ENCODE data around the gene CEP170B. TPM values are rescaled to one million over a fixed set of nuclear protein-coding genes. Genes with fewer than 3 reads are reported as not detected.
"Not testable (repeated sequence)": the region's sequence is repeated elsewhere in the genome, so short reads cannot be mapped to it uniquely, and the experiment has no call there.

The CEP170B gene
- total RNA-seq, 1 donor from 2014 or later, result 14.4 TPM

- TF ChIP-seq CTCF (conservative IDR thresholded peaks at IDR 0.05), result no peak
- H3K4me1 Mint-ChIP-seq, result peaks cover 4% of the 10 kb centered on the region
- no peak overlapping the region for H3K4me3 Mint-ChIP-seq
- H3K9me3 Mint-ChIP-seq, result no peaks in the 10 kb centered on the region
- H3K27me3 Mint-ChIP-seq (ENCODE audit: low read depth), result peaks cover 85% of the 10 kb centered on the region
- no peaks in the 10 kb centered on the region for H3K36me3 Mint-ChIP-seq (ENCODE audit: low read depth)
- H3K27ac Mint-ChIP-seq (ENCODE audit: unreplicated experiment), result no peak overlapping the region
- no peak for DNase-seq (ENCODE audit: low read depth, low spot score)
Observed at GRCh38 chr14:104845834-104846441, 19.1 kb upstream of the CEP170B start.

GRCh38 chr14:104852280-104852663 is 12.8 kb upstream of the CEP170B start:
- Mint-ChIP-seq H3K4me3 (no peak overlapping the region), H3K27me3 (ENCODE audit: low read depth) (peaks cover 54% of the 10 kb centered on the region)
- TF ChIP-seq CTCF (conservative IDR thresholded peaks at IDR 0.05), result no peak

GRCh38 chr14:104855532-104856090 is 9.5 kb upstream of the CEP170B start:
- Mint-ChIP-seq H3K27ac (ENCODE audit: unreplicated experiment) (no peak overlapping the region), H3K36me3 (ENCODE audit: low read depth) (no peaks in the 10 kb centered on the region), H3K9me3 (no peaks in the 10 kb centered on the region), H3K4me1 (peaks cover 9% of the 10 kb centered on the region), H3K4me3 (no peak overlapping the region), H3K27me3 (ENCODE audit: low read depth) (peaks cover 34% of the 10 kb centered on the region)
- TF ChIP-seq CTCF (conservative IDR thresholded peaks at IDR 0.05), result no peak
- DNase-seq (ENCODE audit: low read depth, low spot score), result no peak

More at GRCh38 chr14:104852280-104852663, 12.8 kb upstream of the CEP170B start:
- Mint-ChIP-seq H3K9me3 (no peaks in the 10 kb centered on the region), H3K27ac (ENCODE audit: unreplicated experiment) (peak overlapping the region; percentile 45), H3K36me3 (ENCODE audit: low read depth) (no peaks in the 10 kb centered on the region), H3K4me1 (peaks cover 4% of the 10 kb centered on the region)
- DNase-seq (ENCODE audit: low read depth, low spot score), result no peak

GRCh38 chr14:104856157-104856868 is 8.8 kb upstream of the CEP170B start:
- Mint-ChIP-seq H3K36me3 (ENCODE audit: low read depth) (no peaks in the 10 kb centered on the region), H3K4me3 (no peak overlapping the region), H3K9me3 (no peaks in the 10 kb centered on the region), H3K27me3 (ENCODE audit: low read depth) (peaks cover 28% of the 10 kb centered on the region), H3K4me1 (peaks cover 9% of the 10 kb centered on the region), H3K27ac (ENCODE audit: unreplicated experiment) (no peak overlapping the region)
- TF ChIP-seq CTCF (conservative IDR thresholded peaks at IDR 0.05), result no peak
- no peak for DNase-seq (ENCODE audit: low read depth, low spot score)

- Mint-ChIP-seq H3K27me3 (ENCODE audit: low read depth) (peaks cover 20% of the 10 kb centered on the region), H3K27ac (ENCODE audit: unreplicated experiment) (peak overlapping the region; percentile 98), H3K4me3 (peak overlapping the region; percentile 4), H3K9me3 (no peaks in the 10 kb centered on the region), H3K36me3 (ENCODE audit: low read depth) (no peaks in the 10 kb centered on the region), H3K4me1 (peaks cover 9% of the 10 kb centered on the region)
- TF ChIP-seq CTCF (conservative IDR thresholded peaks at IDR 0.05), result no peak
- peak; percentile 39 for DNase-seq (ENCODE audit: low read depth, low spot score)
Observed at GRCh38 chr14:104856869-104857860, 7.9 kb upstream of the CEP170B start.

GRCh38 chr14:104857931-104858330 is 7.1 kb upstream of the CEP170B start:
- H3K27ac Mint-ChIP-seq (ENCODE audit: unreplicated experiment), result not testable (repeated sequence)
- peaks cover 14% of the 10 kb centered on the region for H3K27me3 Mint-ChIP-seq (ENCODE audit: low read depth)

More at GRCh38 chr14:104857931-104858330, 7.1 kb upstream of the CEP170B start:
- DNase-seq (ENCODE audit: low read depth, low spot score); H3K4me1 Mint-ChIP-seq; H3K4me3 Mint-ChIP-seq; H3K36me3 Mint-ChIP-seq (ENCODE audit: low read depth); H3K9me3 Mint-ChIP-seq: not testable (repeated sequence)
